Measurements from ENCODE around the gene CLDN20.

GRCh38 chr6:155272353-155273232 lies 8.8 kb downstream of the CLDN20 start:
- TF ChIP-seq TARDBP (IDR thresholded peaks at IDR 0.05) (no peak), SP1 (IDR thresholded peaks at IDR 0.05) (no peak), LEF1 (IDR thresholded peaks at IDR 0.05; ENCODE audit: borderline replicate concordance) (no peak), ARNT (IDR thresholded peaks at IDR 0.05) (no peak), L3MBTL2 (conservative IDR thresholded peaks at IDR 0.05) (no peak)

All from HEK293T (cell line).